ENCODE measurements around the gene NCAPD2. TPM values are rescaled to one million over a fixed set of nuclear protein-coding genes. Genes with fewer than 3 reads are reported as not detected.

Gene NCAPD2
- total RNA-seq, 1 donor from 2014 or later, result 113 TPM

DNA sequence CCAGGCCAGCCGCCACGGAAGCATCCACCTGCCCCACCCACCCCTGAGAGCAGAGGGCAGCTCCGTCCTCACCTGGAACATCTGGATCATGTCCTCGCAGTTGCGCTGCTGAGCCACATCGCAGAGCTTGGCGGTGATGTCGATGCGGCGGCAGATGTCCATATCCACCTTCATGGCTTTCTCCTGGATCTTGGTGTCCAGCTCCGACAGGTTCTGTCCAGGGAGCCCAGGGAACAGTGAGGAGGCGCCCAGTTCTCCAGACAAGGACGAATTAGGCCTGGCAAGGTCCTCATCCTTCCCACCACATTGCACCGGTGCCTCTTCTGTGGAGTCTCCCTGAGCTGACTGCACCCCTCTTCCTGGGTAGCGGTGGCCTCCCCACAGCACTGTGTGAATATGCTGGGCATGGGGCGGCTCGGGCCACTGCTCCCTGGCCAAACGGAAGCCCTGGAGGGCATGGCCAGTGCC lies 55.8 kb downstream of the NCAPD2 start:
- no peak overlapping the region for H2AFZ ChIP-seq (replicated peaks)

GRCh38 chr12:6550294-6551062 lies 56.6 kb downstream of the NCAPD2 start:
- peaks cover 28% of the 10 kb centered on the region for H3K36me3 Mint-ChIP-seq
- Histone ChIP-seq H3K27me3 (no peaks in the 10 kb centered on the region), H3K79me2 (ENCODE audit: low read depth) (peaks cover 43% of the 10 kb centered on the region), H3F3A (ENCODE audit: low read depth) (peaks cover 9% of the 10 kb centered on the region), H4K20me1 (ENCODE audit: low read depth) (peaks cover 47% of the 10 kb centered on the region), H3K9ac (no peak overlapping the region), H3K9me3 (ENCODE audit: low read depth) (no peaks in the 10 kb centered on the region), H3K4me1 (peaks cover 10% of the 10 kb centered on the region), H3K36me3 (no peaks in the 10 kb centered on the region), H3K27ac (no peak overlapping the region), H3K4me2 (no peak overlapping the region), H3K4me3 (no peak overlapping the region), H2AFZ (replicated peaks) (no peak overlapping the region)
- peaks cover 14% of the 10 kb centered on the region for H3K27me3 Mint-ChIP-seq (ENCODE audit: insufficient read depth, low read depth)
- H3K4me3 Mint-ChIP-seq, result no peak overlapping the region
- no peak overlapping the region for H3K27ac Mint-ChIP-seq
- no peak for DNase-seq (ENCODE audit: low spot score)
- TF ChIP-seq EZH2phosphoT487 (IDR thresholded peaks at IDR 0.05) (no peak), EZH2 (IDR thresholded peaks at IDR 0.05) (no peak)
- TF ChIP-seq, protein P1, sequence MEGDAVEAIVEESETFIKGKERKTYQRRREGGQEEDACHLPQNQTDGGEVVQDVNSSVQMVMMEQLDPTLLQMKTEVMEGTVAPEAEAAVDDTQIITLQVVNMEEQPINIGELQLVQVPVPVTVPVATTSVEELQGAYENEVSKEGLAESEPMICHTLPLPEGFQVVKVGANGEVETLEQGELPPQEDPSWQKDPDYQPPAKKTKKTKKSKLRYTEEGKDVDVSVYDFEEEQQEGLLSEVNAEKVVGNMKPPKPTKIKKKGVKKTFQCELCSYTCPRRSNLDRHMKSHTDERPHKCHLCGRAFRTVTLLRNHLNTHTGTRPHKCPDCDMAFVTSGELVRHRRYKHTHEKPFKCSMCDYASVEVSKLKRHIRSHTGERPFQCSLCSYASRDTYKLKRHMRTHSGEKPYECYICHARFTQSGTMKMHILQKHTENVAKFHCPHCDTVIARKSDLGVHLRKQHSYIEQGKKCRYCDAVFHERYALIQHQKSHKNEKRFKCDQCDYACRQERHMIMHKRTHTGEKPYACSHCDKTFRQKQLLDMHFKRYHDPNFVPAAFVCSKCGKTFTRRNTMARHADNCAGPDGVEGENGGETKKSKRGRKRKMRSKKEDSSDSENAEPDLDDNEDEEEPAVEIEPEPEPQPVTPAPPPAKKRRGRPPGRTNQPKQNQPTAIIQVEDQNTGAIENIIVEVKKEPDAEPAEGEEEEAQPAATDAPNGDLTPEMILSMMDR (IDR thresholded peaks at IDR 0.05), result no peak
- no peaks in the 10 kb centered on the region for H3K9me3 Mint-ChIP-seq
- peaks cover 25% of the 10 kb centered on the region for H3K4me1 Mint-ChIP-seq

More for the DNA sequence above, 55.8 kb downstream of the NCAPD2 start:
- peaks cover 11% of the 10 kb centered on the region for H3K27me3 Mint-ChIP-seq (ENCODE audit: insufficient read depth, low read depth)
- Histone ChIP-seq H4K20me1 (ENCODE audit: low read depth) (peaks cover 41% of the 10 kb centered on the region), H3K36me3 (no peaks in the 10 kb centered on the region), H3K4me1 (peaks cover 10% of the 10 kb centered on the region), H3K9me3 (ENCODE audit: low read depth) (no peaks in the 10 kb centered on the region), H3K79me2 (ENCODE audit: low read depth) (peaks cover 35% of the 10 kb centered on the region), H3K4me3 (no peak overlapping the region), H3K27ac (no peak overlapping the region), H3K9ac (no peak overlapping the region), H3K27me3 (no peaks in the 10 kb centered on the region), H3F3A (ENCODE audit: low read depth) (peaks cover 6% of the 10 kb centered on the region), H3K4me2 (no peak overlapping the region)
- H3K36me3 Mint-ChIP-seq, result peaks cover 28% of the 10 kb centered on the region
- H3K4me1 Mint-ChIP-seq, result peaks cover 21% of the 10 kb centered on the region
- no peak overlapping the region for H3K27ac Mint-ChIP-seq
- no peak for DNase-seq (ENCODE audit: low spot score)
- no peak overlapping the region for H3K4me3 Mint-ChIP-seq
- no peaks in the 10 kb centered on the region for H3K9me3 Mint-ChIP-seq
- TF ChIP-seq EZH2phosphoT487 (IDR thresholded peaks at IDR 0.05) (no peak), EZH2 (IDR thresholded peaks at IDR 0.05) (no peak)
- TF ChIP-seq, protein P1 (IDR thresholded peaks at IDR 0.05), result no peak

DNA sequence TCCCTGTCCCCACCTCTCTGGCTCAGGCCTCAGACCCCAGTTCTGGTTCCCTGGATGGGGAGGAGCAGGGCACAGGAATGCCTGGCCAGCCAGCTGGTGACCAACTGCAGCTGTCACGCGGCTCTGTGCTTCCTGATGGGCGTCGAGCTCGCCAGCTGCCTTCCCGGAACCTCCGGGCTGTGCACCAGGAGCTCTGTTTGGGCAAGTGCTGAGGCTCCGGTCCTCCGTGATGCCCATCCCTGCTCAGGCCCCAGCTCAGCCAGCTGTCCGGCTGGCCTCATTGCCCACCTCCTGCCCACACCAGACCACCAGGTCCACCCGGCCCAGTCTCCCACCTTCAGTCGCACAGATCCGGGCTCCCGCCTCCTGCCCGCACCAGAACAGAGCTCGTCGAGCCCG lies 57.2 kb downstream of the NCAPD2 start:
- no peak overlapping the region for H3K9ac ChIP-seq
- no peak overlapping the region for H3K4me3 ChIP-seq
- H3K36me3 Mint-ChIP-seq, result peaks cover 23% of the 10 kb centered on the region
- no peak overlapping the region for H2AFZ ChIP-seq (replicated peaks)
- H3K36me3 ChIP-seq, result no peaks in the 10 kb centered on the region
- peaks cover 47% of the 10 kb centered on the region for H4K20me1 ChIP-seq (ENCODE audit: low read depth)
- peaks cover 45% of the 10 kb centered on the region for H3K79me2 ChIP-seq (ENCODE audit: low read depth)
- no peaks in the 10 kb centered on the region for H3K9me3 ChIP-seq (ENCODE audit: low read depth)
- no peak overlapping the region for H3K4me3 Mint-ChIP-seq
- no peak overlapping the region for H3K4me2 ChIP-seq
- H3K27me3 ChIP-seq, result no peaks in the 10 kb centered on the region
- no peaks in the 10 kb centered on the region for H3K9me3 Mint-ChIP-seq
- H3K4me1 ChIP-seq, result peaks cover 10% of the 10 kb centered on the region
- TF ChIP-seq EZH2phosphoT487 (IDR thresholded peaks at IDR 0.05) (no peak), EZH2 (IDR thresholded peaks at IDR 0.05) (no peak)
- TF ChIP-seq, protein P1 (IDR thresholded peaks at IDR 0.05), result no peak
- H3K4me1 Mint-ChIP-seq, result peaks cover 25% of the 10 kb centered on the region
- H3K27ac Mint-ChIP-seq, result no peak overlapping the region
- DNase-seq (ENCODE audit: low spot score), result no peak
- H3F3A ChIP-seq (ENCODE audit: low read depth), result peaks cover 14% of the 10 kb centered on the region
- no peak overlapping the region for H3K27ac ChIP-seq
- H3K27me3 Mint-ChIP-seq (ENCODE audit: insufficient read depth, low read depth), result peaks cover 12% of the 10 kb centered on the region

Measured in neural progenitor cell (in vitro differentiated cells).